HG03095 (cell line): Measurements from ENCODE around the gene HJURP.

ENCODE experiments used
- ATAC-seq: cut with Tn5 transposase; IDR thresholded peaks from one replicate; pipeline ENCODE4 v1.9.1; 2021; ENCODE audit warnings: moderate library complexity; ENCODE audit not compliant: unreplicated experiment

The HJURP gene

GRCh38 chr2:233794128-233794658 is 60.1 kb downstream of the HJURP start:
- ATAC-seq, result no peak

- ATAC-seq, result no peak
These were observed 60.7 kb downstream of the HJURP start for GRCh38 chr2:233793465-233794127.

GRCh38 chr2:233792720-233793119 is 61.6 kb downstream of the HJURP start:
- no peak for ATAC-seq

GRCh38 chr2:233791883-233792329 is 62.4 kb downstream of the HJURP start:
- ATAC-seq, result no peak

- no peak for ATAC-seq
These were observed 63.0 kb downstream of the HJURP start for GRCh38 chr2:233791151-233791882.

GRCh38 chr2:233789554-233789953 is 64.8 kb downstream of the HJURP start:
- ATAC-seq, result no peak
